PC-9 (cell line): ENCODE results near the gene NPR2. TPM values are rescaled to one million over a fixed set of nuclear protein-coding genes. Genes with fewer than 3 reads are reported as not detected.

Source experiments
- BruUV-seq: library from RNA; stranded (reverse); fragments of 400-500 nt; replicated peaks from 2 replicates; lab custom pipeline; 2021; lab: Mats Ljungman, UMichigan
- CTCF ChIA-PET: fragments of 300-600 bp; sonication (Branson Sonifier 250); formaldehyde crosslinking; loops from one replicate; lab custom pipeline; 2022; ENCODE audit warnings: antibody characterized with exemption; lab: Charles Lee
- POLR2A ChIA-PET: fragments of 300-600 bp; sonication (Branson Sonifier 250); formaldehyde crosslinking; loops from one replicate; lab custom pipeline; 2022; ENCODE audit warnings: antibody characterized with exemption; ENCODE audit not compliant: unreplicated experiment; lab: Charles Lee
- DNase-seq, 2 experiments: peaks; one replicate each; pipeline versions ENCODE4 v3.0.0 to v3.0.0-alpha.2; 2015 to 2022; ENCODE audit warnings: mixed read lengths in 1 of 2
- H2AFZ ChIP-seq: fragments of 200-600 bp; sonication (generic); 2 replicates; pipeline ENCODE4 v1.8.1; 2017; ENCODE audit warnings: antibody characterized with exemption
- H3F3A ChIP-seq: fragments of 200-600 bp; sonication (generic); 2 replicates; pipeline ENCODE4 v1.8.1; 2017; ENCODE audit warnings: antibody characterized with exemption, mild to moderate bottlenecking, low read depth; ENCODE audit not compliant: insufficient read depth
- H3K27ac ChIP-seq: fragments of 200-600 bp; sonication (generic); 2 replicates; pipeline ENCODE4 v1.6.1; 2016; ENCODE audit warnings: mixed run types
- H3K27me3 ChIP-seq: fragments of 200-600 bp; sonication (generic); 2 replicates; pipeline ENCODE4 v1.6.1; 2016; ENCODE audit warnings: low read depth, mixed run types; ENCODE audit not compliant: insufficient read depth
- H3K36me3 ChIP-seq: fragments of 200-600 bp; sonication (generic); 2 replicates; pipeline ENCODE4 v1.6.1; 2016; ENCODE audit warnings: low read depth, mixed run types
- H3K4me1 ChIP-seq: fragments of 200-600 bp; sonication (generic); replicated peaks from 2 replicates; pipeline ENCODE4 v1.6.1; 2016; ENCODE audit warnings: mixed run types; ENCODE audit not compliant: insufficient read depth
- H3K4me2 ChIP-seq: fragments of 200-600 bp; sonication (generic); 2 replicates; pipeline ENCODE4 v1.6.1; 2017; ENCODE audit warnings: mixed run types
- H3K4me3 ChIP-seq: fragments of 200-600 bp; sonication (generic); 2 replicates; pipeline ENCODE4 v1.6.1; 2016; ENCODE audit warnings: mixed run types
- H3K79me2 ChIP-seq: fragments of 200-600 bp; sonication (generic); 2 replicates; pipeline ENCODE4 v1.6.1; 2017; ENCODE audit warnings: low read depth, mixed run types
- H3K9me2 ChIP-seq: fragments of 200-600 bp; sonication (generic); 2 replicates; pipeline ENCODE4 v1.8.1; 2017; ENCODE audit warnings: mild to moderate bottlenecking; ENCODE audit not compliant: insufficient read depth
- H3K9me3 ChIP-seq: fragments of 200-600 bp; sonication (generic); 2 replicates; pipeline ENCODE4 v1.8.1; 2016; ENCODE audit warnings: low read depth; ENCODE audit not compliant: insufficient read depth
- H4K20me1 ChIP-seq: fragments of 200-600 bp; sonication (generic); 2 replicates; pipeline ENCODE4 v1.8.1; 2017; ENCODE audit not compliant: insufficient read depth
- EZH2 ChIP-seq: fragments of 200-600 bp; sonication (generic); IDR thresholded peaks from 2 replicates; pipeline ENCODE4 v1.8.0; 2017; ENCODE audit warnings: antibody characterized with exemption, low read depth
- intact Hi-C: fragments of 100-400 bp; cut with micrococcal nuclease; formaldehyde crosslinking; loops from one replicate; pipeline ENCODE4 v1.10.0; 2022; ENCODE audit not compliant: unreplicated experiment
- total RNA-seq: library from RNA; stranded (reverse); gene quantifications from 2 replicates; pipeline ENCODE4 v1.2.3, GENCODE V29; 2021
- TF ChIP-seq, protein P1 (sequence below): fragments of 200-600 bp; sonication (generic); conservative IDR thresholded peaks from 2 replicates; pipeline ENCODE4 v1.6.1; 2017; ENCODE audit warnings: mixed run types, antibody characterized with exemption, mild to moderate bottlenecking, moderate library complexity

Gene NPR2
- total RNA-seq, 1 experiment from 2014 or later: 11.3 TPM

DNA sequence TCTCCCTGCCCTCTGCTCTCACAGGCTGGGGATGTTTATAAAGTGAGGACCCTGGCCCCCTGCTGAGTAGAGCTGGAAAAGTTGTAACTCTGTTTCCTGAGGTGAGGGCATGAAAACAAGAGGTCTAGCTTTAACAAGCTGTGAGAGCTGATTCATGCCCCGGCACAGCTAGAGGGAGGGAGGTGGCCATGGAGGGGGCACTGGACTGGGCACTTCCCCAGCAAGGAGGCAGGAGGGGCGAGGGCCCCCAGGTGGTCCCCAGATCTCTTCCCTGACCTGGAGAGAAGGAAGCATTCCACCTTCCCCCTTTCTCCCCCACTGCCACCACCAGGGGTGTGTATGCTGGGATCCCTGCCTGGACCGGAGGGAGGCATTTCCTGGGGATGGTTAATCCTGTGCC lies 37.1 kb upstream of the NPR2 start, which contains the start of gene MSMP:
Gene MSMP, minus strand, starts transcription at position 13 of the 400 bp plus-strand sequence. CDS start 147 bp downstream, outside the sequence.
- H3K4me3 ChIP-seq: no peak within 1 kb of the TSS
- intact Hi-C loops: no loop called here
- DNase-seq: no peak
- no peaks in the 10 kb centered on the region for H3K36me3 ChIP-seq
- H3K9me3 ChIP-seq: no peaks in the 10 kb centered on the region
- ChIA-PET POLR2A (no interaction called here), CTCF (no interaction called here)
- peaks cover 37% of the 10 kb centered on the region for H3F3A ChIP-seq
- H3K9me2 ChIP-seq: no peaks in the 10 kb centered on the region
- no peaks in the 10 kb centered on the region for H3K27me3 ChIP-seq
- no peaks in the 10 kb centered on the region for H4K20me1 ChIP-seq
- TF ChIP-seq, protein P1, sequence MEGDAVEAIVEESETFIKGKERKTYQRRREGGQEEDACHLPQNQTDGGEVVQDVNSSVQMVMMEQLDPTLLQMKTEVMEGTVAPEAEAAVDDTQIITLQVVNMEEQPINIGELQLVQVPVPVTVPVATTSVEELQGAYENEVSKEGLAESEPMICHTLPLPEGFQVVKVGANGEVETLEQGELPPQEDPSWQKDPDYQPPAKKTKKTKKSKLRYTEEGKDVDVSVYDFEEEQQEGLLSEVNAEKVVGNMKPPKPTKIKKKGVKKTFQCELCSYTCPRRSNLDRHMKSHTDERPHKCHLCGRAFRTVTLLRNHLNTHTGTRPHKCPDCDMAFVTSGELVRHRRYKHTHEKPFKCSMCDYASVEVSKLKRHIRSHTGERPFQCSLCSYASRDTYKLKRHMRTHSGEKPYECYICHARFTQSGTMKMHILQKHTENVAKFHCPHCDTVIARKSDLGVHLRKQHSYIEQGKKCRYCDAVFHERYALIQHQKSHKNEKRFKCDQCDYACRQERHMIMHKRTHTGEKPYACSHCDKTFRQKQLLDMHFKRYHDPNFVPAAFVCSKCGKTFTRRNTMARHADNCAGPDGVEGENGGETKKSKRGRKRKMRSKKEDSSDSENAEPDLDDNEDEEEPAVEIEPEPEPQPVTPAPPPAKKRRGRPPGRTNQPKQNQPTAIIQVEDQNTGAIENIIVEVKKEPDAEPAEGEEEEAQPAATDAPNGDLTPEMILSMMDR: no peak
- TF ChIP-seq EZH2: no peak
- H3K4me1 ChIP-seq: peaks cover 17% of the 10 kb centered on the region
- no TSS peak for BruUV-seq
- no peak within 1 kb of the TSS for H3K4me2 ChIP-seq
- H3K79me2 ChIP-seq: peaks cover 29% of the 10 kb centered on the region
- no peak within 1 kb of the TSS for H2AFZ ChIP-seq
- H3K27ac ChIP-seq: no peak within 1 kb of the TSS

DNA sequence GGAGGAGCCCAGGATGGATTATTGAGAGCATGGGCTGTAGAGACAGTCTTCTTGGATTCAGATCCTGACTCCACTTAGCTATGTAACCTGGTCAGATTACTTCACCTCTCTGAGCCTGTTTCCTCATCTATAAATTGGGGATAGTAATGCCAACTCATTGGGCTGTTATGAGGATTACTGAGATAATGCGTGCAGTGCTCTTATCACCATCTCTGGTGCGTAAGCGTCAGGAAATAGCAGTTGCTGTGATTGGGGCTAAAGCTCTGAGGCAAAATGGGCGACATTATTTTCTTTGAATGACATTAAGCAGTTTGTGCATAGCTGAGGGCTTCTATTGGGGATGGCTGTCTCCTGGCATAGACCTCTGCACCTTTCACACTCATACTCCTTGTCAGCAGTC lies 36.3 kb upstream of the NPR2 start:
- Histone ChIP-seq H3K27me3 (no peaks in the 10 kb centered on the region), H2AFZ (no peak overlapping the region), H3K4me1 (peaks cover 17% of the 10 kb centered on the region), H3K9me2 (no peaks in the 10 kb centered on the region), H3K9me3 (no peaks in the 10 kb centered on the region), H4K20me1 (no peaks in the 10 kb centered on the region), H3K4me2 (no peak overlapping the region), H3K27ac (no peak overlapping the region), H3K36me3 (no peaks in the 10 kb centered on the region), H3K4me3 (no peak overlapping the region), H3F3A (peaks cover 32% of the 10 kb centered on the region), H3K79me2 (peaks cover 30% of the 10 kb centered on the region)
- BruUV-seq: no TSS peak
- DNase-seq: no peak
- intact Hi-C loops: no loop called here
- TF ChIP-seq, protein P1: no peak
- TF ChIP-seq EZH2: no peak
- CTCF ChIA-PET: no interaction called here
- POLR2A ChIA-PET: no interaction called here

DNA sequence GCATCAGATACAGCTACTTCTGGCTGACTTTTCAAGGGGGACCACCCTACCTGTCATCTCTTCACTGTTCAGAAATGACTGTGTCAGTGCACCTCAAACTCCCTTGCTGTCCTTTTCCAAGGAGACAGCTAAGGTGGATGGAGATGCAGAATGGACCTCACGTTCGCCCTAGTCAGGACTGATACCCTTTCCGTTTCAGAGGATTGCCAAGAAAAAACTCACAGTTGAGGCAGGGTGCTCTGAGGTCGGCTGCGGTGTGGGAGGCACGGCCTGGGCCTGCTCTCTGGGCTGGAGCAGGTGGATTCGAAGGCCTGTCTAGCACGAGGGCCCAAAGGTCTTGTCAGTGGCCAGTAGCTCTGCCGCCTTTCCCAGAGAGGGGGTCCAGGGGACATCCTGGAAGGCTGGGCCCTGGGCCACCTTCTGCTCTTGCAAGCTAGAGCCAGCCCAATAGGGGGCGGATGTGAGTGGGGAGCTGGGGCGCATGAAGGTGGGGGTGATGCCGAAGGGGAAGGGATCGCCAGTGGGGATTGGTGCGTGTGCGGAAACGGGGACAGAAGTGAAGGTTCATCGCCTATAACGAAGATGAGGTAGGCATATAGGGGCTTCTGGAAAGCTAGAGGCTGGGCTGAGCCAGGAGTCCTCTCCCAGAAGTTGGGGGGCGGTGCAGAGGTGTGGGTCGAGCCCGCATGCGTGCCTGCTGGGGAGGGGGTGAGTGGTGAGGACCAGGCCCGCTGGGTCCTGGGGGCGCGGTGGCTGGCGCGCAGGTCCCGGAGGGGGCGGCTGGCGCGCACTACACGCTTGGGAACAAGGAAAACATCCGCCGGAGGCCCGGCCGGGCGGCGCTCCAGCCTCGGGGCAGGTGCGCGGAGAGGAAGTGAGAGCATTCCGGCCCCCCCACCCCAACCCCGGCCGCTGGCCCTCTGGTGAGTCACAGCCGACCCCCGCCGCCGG lies 34.8 kb upstream of the NPR2 start:
- peaks cover 33% of the 10 kb centered on the region for H3K79me2 ChIP-seq
- TF ChIP-seq EZH2: no peak
- TF ChIP-seq, protein P1: peak; percentile 68
- peaks cover 29% of the 10 kb centered on the region for H3F3A ChIP-seq
- POLR2A ChIA-PET: interaction anchor here (0.6 kb wide), 1 partner anchor 44 kb away, joined by 4 read pairs; no protein-coding TSS in a partner anchor
- CTCF ChIA-PET: interaction anchor here (0.5 kb wide), 1 partner anchor 732 kb away, joined by 3 read pairs; no protein-coding TSS in a partner anchor
- no peaks in the 10 kb centered on the region for H3K9me2 ChIP-seq
- no peaks in the 10 kb centered on the region for H3K36me3 ChIP-seq
- peaks cover 17% of the 10 kb centered on the region for H3K4me1 ChIP-seq
- DNase-seq: peak; percentile 42 to 57
- H3K4me3 ChIP-seq: peak overlapping the region; percentile 90
- peak overlapping the region; percentile 94 for H3K4me2 ChIP-seq
- intact Hi-C loops: no loop called here
- no peaks in the 10 kb centered on the region for H4K20me1 ChIP-seq
- peak overlapping the region; percentile 91 for H3K27ac ChIP-seq
- H2AFZ ChIP-seq: peak overlapping the region; percentile 85
- H3K9me3 ChIP-seq: no peaks in the 10 kb centered on the region
- TSS peak; percentile 51 for BruUV-seq
- no peaks in the 10 kb centered on the region for H3K27me3 ChIP-seq
